Loucy (cell line): Measurements from ENCODE around the gene XPNPEP1.

ENCODE experiments used
- H2AFZ ChIP-seq: fragments of 200-600 bp; sonication (generic); 2 replicates; pipeline ENCODE4 v1.6.0; 2016; ENCODE audit warnings: antibody characterized with exemption, mild to moderate bottlenecking, low read length, moderate library complexity
- H3F3A ChIP-seq: fragments of 200-600 bp; 2 replicates; pipeline ENCODE4 v1.6.0; 2016; ENCODE audit warnings: antibody characterized with exemption, low read depth, mild to moderate bottlenecking
- H3K27me3 ChIP-seq: fragments of 200-600 bp; sonication (generic); 2 replicates; pipeline ENCODE4 v1.6.1; 2014; ENCODE audit warnings: low read length, mild to moderate bottlenecking; ENCODE audit not compliant: insufficient read depth, poor library complexity, severe bottlenecking
- H3K36me3 ChIP-seq: fragments of 200-600 bp; sonication (generic); 2 replicates; pipeline ENCODE4 v1.6.1; 2016; ENCODE audit warnings: low read length; ENCODE audit not compliant: insufficient read depth
- H3K4me1 ChIP-seq: fragments of 200-600 bp; sonication (generic); 2 replicates; pipeline ENCODE4 v1.5.1; 2014; ENCODE audit warnings: low read length, mild to moderate bottlenecking; ENCODE audit not compliant: insufficient read depth, poor library complexity, severe bottlenecking
- H3K4me2 ChIP-seq: fragments of 200-600 bp; sonication (generic); 2 replicates; pipeline ENCODE4 v1.6.0; 2014; ENCODE audit warnings: antibody characterized with exemption, low read length, low read depth, mild to moderate bottlenecking; ENCODE audit not compliant: poor library complexity, severe bottlenecking
- H3K4me3 ChIP-seq: fragments of 200-600 bp; sonication (generic); 2 replicates; pipeline ENCODE4 v1.5.1; 2014; ENCODE audit warnings: low read length, mild to moderate bottlenecking, mixed read lengths; ENCODE audit not compliant: poor library complexity, severe bottlenecking
- H3K79me2 ChIP-seq: fragments of 200-600 bp; sonication (generic); 2 replicates; pipeline ENCODE4 v1.6.1; 2014; ENCODE audit warnings: low read length; ENCODE audit not compliant: insufficient read depth
- H3K9ac ChIP-seq: fragments of 200-600 bp; sonication (generic); 2 replicates; pipeline ENCODE4 v1.6.0; 2014; ENCODE audit warnings: mild to moderate bottlenecking, low read depth, low read length, moderate library complexity; ENCODE audit not compliant: poor library complexity, severe bottlenecking
- H3K9me2 ChIP-seq: fragments of 200-600 bp; sonication (generic); replicated peaks from 2 replicates; pipeline ENCODE4 v1.6.1; 2016; ENCODE audit warnings: low read depth, low read length, mixed read lengths
- H3K9me3 ChIP-seq: fragments of 200-600 bp; sonication (generic); 2 replicates; pipeline ENCODE4 v1.6.1; 2014; ENCODE audit warnings: mild to moderate bottlenecking, antibody characterized with exemption, low read length, low read depth; ENCODE audit not compliant: insufficient read depth
- H4K20me1 ChIP-seq: fragments of 200-600 bp; sonication (generic); 2 replicates; pipeline ENCODE4 v1.6.0; 2014; ENCODE audit warnings: antibody characterized with exemption, low read length, mild to moderate bottlenecking; ENCODE audit not compliant: insufficient read depth, poor library complexity, severe bottlenecking
- EZH2phosphoT487 ChIP-seq: fragments of 200-600 bp; IDR thresholded peaks from 2 replicates; pipeline ENCODE4 v1.6.1; 2018; ENCODE audit warnings: antibody characterized with exemption, mild to moderate bottlenecking, moderate library complexity, borderline replicate concordance
- TF ChIP-seq, protein P1 (sequence below): fragments of 200-600 bp; sonication (generic); conservative IDR thresholded peaks from 2 replicates; pipeline ENCODE4 v1.5.1; 2014; ENCODE audit warnings: mild to moderate bottlenecking, antibody characterized with exemption, low read length

XPNPEP1 gene

DNA sequence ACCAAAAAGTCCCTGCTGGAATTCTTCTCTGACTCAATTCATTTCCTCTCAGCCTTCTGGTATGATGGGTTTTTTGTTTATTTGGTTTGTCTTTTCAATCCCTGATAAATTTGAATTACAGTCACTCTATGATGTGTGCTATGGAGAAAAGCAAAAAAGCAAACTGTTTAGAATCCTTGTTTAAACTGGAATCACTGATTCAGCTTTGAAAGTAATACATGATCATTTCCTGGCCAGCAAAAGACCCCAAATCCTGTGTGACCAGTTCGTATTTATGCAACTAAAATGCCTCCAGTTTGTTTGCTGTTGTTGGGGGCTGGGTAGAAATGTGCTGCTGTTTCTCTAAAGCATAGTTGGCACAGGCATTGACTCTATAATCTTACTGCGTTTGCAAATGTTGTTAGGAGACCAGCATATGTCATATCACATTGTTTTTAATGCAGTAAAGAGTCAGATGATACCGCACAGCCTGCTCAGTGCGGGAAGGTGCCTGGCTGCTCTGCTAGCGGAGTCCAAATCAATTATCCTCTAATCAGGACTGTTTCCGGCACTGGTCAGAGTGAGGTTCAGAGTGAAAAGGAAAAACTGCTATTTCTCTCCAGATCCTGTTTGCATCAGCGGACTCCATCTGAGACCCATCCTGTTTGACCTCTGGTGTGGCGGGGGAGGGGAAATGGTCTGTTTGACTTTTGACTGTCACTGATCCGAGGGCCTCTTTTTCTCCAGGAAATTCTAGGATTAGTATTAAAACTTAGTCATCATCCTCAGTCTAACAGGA, 43.8 kb upstream of the XPNPEP1 start:
- Histone ChIP-seq H4K20me1 (no peaks in the 10 kb centered on the region), H3K9me3 (no peaks in the 10 kb centered on the region), H3K9ac (no peak overlapping the region), H3K36me3 (no peaks in the 10 kb centered on the region), H3K79me2 (no peaks in the 10 kb centered on the region), H2AFZ (no peak overlapping the region; the same call in 1 of the 2 replicates), H3K27me3 (no peaks in the 10 kb centered on the region), H3K9me2 (no peaks in the 10 kb centered on the region), H3F3A (no peaks in the 10 kb centered on the region), H3K4me2 (no peak overlapping the region), H3K4me3 (no peak overlapping the region), H3K4me1 (no peaks in the 10 kb centered on the region)
- TF ChIP-seq EZH2phosphoT487 = no peak
- TF ChIP-seq, protein P1, sequence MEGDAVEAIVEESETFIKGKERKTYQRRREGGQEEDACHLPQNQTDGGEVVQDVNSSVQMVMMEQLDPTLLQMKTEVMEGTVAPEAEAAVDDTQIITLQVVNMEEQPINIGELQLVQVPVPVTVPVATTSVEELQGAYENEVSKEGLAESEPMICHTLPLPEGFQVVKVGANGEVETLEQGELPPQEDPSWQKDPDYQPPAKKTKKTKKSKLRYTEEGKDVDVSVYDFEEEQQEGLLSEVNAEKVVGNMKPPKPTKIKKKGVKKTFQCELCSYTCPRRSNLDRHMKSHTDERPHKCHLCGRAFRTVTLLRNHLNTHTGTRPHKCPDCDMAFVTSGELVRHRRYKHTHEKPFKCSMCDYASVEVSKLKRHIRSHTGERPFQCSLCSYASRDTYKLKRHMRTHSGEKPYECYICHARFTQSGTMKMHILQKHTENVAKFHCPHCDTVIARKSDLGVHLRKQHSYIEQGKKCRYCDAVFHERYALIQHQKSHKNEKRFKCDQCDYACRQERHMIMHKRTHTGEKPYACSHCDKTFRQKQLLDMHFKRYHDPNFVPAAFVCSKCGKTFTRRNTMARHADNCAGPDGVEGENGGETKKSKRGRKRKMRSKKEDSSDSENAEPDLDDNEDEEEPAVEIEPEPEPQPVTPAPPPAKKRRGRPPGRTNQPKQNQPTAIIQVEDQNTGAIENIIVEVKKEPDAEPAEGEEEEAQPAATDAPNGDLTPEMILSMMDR = no peak

DNA sequence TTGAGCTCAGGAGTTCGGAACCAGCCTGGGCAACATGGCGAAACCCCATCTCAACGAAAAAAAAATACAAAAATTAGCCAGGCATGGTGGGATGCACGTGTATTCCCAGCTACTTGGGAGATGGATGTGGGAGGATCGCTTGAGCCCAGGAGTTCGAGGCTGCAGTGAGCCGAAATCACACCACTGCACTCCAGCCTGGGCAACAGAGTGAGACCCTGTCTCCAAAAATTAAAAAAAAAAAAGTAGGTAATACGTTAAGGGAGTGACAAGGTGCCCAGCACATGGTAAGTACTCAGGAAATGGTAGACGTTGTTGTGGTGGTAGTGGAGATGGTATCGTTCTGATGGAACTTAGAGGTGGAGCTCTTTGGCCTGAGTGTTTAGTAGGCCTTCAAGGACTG, 41.0 kb upstream of the XPNPEP1 start:
- Histone ChIP-seq H3K4me2 (no peak overlapping the region), H3K9me3 (no peaks in the 10 kb centered on the region), H2AFZ (no peak overlapping the region), H3K27me3 (no peaks in the 10 kb centered on the region), H3K9me2 (no peaks in the 10 kb centered on the region), H3K79me2 (no peaks in the 10 kb centered on the region), H3K9ac (no peak overlapping the region), H4K20me1 (no peaks in the 10 kb centered on the region), H3F3A (no peaks in the 10 kb centered on the region), H3K4me1 (no peaks in the 10 kb centered on the region), H3K4me3 (no peak overlapping the region), H3K36me3 (no peaks in the 10 kb centered on the region)
- TF ChIP-seq, protein P1 = no peak
- no peak for TF ChIP-seq EZH2phosphoT487

DNA sequence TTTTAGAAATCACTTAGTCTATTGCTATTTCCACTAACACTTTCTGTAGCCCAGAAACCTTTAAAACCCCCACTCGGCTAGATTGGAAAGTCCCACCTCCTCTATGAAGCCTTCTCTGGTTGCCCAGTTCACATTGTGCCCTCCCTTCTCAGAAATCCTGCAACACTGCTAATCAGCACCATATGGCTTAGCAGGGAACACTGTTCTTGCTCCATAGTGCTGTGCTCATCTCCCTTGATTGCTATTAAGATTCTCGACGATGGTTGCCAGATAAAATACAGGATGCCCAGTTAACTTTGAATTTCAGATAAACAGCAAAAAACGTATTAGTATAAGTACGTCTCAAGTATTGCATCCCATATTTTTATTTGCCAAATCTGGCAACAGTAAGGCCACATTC, 40.1 kb upstream of the XPNPEP1 start:
- Histone ChIP-seq H3F3A (no peaks in the 10 kb centered on the region), H3K9ac (no peak overlapping the region), H3K79me2 (no peaks in the 10 kb centered on the region), H3K9me2 (no peaks in the 10 kb centered on the region), H2AFZ (no peak overlapping the region), H3K4me2 (no peak overlapping the region), H3K4me1 (no peaks in the 10 kb centered on the region), H3K4me3 (no peak overlapping the region), H3K36me3 (no peaks in the 10 kb centered on the region), H3K9me3 (no peaks in the 10 kb centered on the region), H4K20me1 (no peaks in the 10 kb centered on the region), H3K27me3 (no peaks in the 10 kb centered on the region)
- TF ChIP-seq, protein P1 = no peak
- no peak for TF ChIP-seq EZH2phosphoT487
